Gastrocnemius medialis (tissue), 4 donors: ENCODE results near the gene CBFA2T2.
"Not testable (repeated sequence)": the region's sequence is repeated elsewhere in the genome, so short reads cannot be mapped to it uniquely, and the experiment has no call there.

ENCODE experiments used
- POLR2A ChIP-seq, 2 donors: fragments of 450-650 bp; IDR thresholded peaks; one replicate each; pipeline ENCODE4 v1.6.1; 2017; ENCODE audit warnings: antibody characterized with exemption in 2 of 2, mild to moderate bottlenecking in 2 of 2, moderate library complexity in 2 of 2
- TF ChIP-seq, protein P1 (sequence below), 5 experiments: fragments of 450-650 bp in 3 of 5; fragments of 200-600 bp in 2 of 5; sonication (generic) in 2 of 5; IDR thresholded peaks in 4 of 5; conservative IDR thresholded peaks in 1 of 5; 1 replicate in 4 of 5; 2 replicates in 1 of 5; pipeline ENCODE4 v1.5.1; 2016 to 2019; ENCODE audit warnings: antibody characterized with exemption in 5 of 5, mild to moderate bottlenecking in 3 of 5, moderate library complexity in 3 of 5

DNA sequence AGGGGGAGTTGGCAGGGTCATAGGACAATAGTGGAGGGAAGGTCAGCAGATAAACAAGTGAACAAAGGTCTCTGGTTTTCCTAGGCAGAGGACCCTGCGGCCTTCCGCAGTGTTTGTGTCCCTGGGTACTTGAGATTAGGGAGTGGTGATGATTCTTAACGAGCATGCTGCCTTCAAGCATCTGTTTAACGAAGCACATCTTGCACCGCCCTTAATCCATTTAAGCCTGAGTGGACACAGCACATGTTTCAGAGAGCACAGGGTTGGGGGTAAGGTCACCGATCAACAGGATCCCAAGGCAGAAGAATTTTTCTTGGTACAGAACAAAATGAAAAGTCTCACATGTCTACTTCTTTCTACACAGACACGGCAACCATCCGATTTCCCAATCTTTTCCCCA is 45.8 kb downstream of the CBFA2T2 start:
- TF ChIP-seq, protein P1, sequence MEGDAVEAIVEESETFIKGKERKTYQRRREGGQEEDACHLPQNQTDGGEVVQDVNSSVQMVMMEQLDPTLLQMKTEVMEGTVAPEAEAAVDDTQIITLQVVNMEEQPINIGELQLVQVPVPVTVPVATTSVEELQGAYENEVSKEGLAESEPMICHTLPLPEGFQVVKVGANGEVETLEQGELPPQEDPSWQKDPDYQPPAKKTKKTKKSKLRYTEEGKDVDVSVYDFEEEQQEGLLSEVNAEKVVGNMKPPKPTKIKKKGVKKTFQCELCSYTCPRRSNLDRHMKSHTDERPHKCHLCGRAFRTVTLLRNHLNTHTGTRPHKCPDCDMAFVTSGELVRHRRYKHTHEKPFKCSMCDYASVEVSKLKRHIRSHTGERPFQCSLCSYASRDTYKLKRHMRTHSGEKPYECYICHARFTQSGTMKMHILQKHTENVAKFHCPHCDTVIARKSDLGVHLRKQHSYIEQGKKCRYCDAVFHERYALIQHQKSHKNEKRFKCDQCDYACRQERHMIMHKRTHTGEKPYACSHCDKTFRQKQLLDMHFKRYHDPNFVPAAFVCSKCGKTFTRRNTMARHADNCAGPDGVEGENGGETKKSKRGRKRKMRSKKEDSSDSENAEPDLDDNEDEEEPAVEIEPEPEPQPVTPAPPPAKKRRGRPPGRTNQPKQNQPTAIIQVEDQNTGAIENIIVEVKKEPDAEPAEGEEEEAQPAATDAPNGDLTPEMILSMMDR (IDR thresholded peaks at IDR 0.05 in 4 of 5, conservative IDR thresholded peaks at IDR 0.05 in 1 of 5): not testable (repeated sequence)
- not testable (repeated sequence) for TF ChIP-seq POLR2A (IDR thresholded peaks at IDR 0.05)
